Measurements from ENCODE around the gene CTRL. TPM values are rescaled to one million over a fixed set of nuclear protein-coding genes. Genes with fewer than 3 reads are reported as not detected.

CTRL gene
- total and polyA plus RNA-seq, 8 donors, result 0.50 to 7.1 (median 5.3) TPM; not detected in 1

- intact Hi-C loops (cut with DNase I), result no loop called here
- TF ChIP-seq CTCF (IDR thresholded peaks at IDR 0.05), result no peak
- peaks cover 0 to 18% of the 10 kb centered on the region in 2 donors for H3K36me3 ChIP-seq
- H3K27ac ChIP-seq, result peak overlapping the region; percentile 53 to 88
- no peaks in the 10 kb centered on the region for H3K9me3 ChIP-seq
- no peak for ATAC-seq
- H3K27me3 ChIP-seq, result no peaks in the 10 kb centered on the region
- DNase-seq, result no peak
- H3K4me3 ChIP-seq, result peak overlapping the region in 1 of 2 donors; percentile 81
- H3K4me1 ChIP-seq, result peaks cover 23 to 74% of the 10 kb centered on the region in 2 donors
Measured at GRCh38 chr16:67965668-67966548, 34.2 kb upstream of the CTRL start.

- no peak for ATAC-seq
- peaks cover 32 to 87% of the 10 kb centered on the region in 2 donors for H3K4me1 ChIP-seq
- no peak for TF ChIP-seq CTCF (IDR thresholded peaks at IDR 0.05)
- H3K9me3 ChIP-seq, result no peaks in the 10 kb centered on the region
- intact Hi-C loops (cut with DNase I), result no loop called here
- no peak overlapping the region for H3K4me3 ChIP-seq
- peak overlapping the region; percentile 13 to 26 for H3K27ac ChIP-seq
- no peaks in the 10 kb centered on the region for H3K27me3 ChIP-seq
- no peak for DNase-seq
- peaks cover 0 to 31% of the 10 kb centered on the region in 2 donors for H3K36me3 ChIP-seq
Measured at GRCh38 chr16:67964477-67965131, 32.9 kb upstream of the CTRL start.

GRCh38 chr16:67963662-67964321 lies 32.1 kb upstream of the CTRL start:
- peaks cover 0 to 39% of the 10 kb centered on the region in 2 donors for H3K36me3 ChIP-seq
- DNase-seq (peak in 1 of 4 donors; percentile 79), ATAC-seq (no peak)
- intact Hi-C loops (cut with DNase I), result no loop called here
- no peaks in the 10 kb centered on the region for H3K9me3 ChIP-seq
- H3K4me1 ChIP-seq, result peaks cover 34 to 87% of the 10 kb centered on the region in 2 donors
- TF ChIP-seq CTCF (IDR thresholded peaks at IDR 0.05), result no peak
- no peaks in the 10 kb centered on the region for H3K27me3 ChIP-seq
- H3K27ac ChIP-seq, result peak overlapping the region; percentile 26 to 39
- peak overlapping the region in 1 of 2 donors; percentile 20 for H3K4me3 ChIP-seq

GRCh38 chr16:67963292-67963661 lies 31.6 kb upstream of the CTRL start:
- DNase-seq (no peak), ATAC-seq (no peak)
- TF ChIP-seq CTCF (IDR thresholded peaks at IDR 0.05), result no peak
- Histone ChIP-seq H3K4me3 (no peak overlapping the region), H3K4me1 (peaks cover 34 to 89% of the 10 kb centered on the region in 2 donors), H3K36me3 (peaks cover 0 to 44% of the 10 kb centered on the region in 2 donors), H3K9me3 (no peaks in the 10 kb centered on the region), H3K27ac (peak overlapping the region in 1 of 2 donors; percentile 39), H3K27me3 (no peaks in the 10 kb centered on the region)
- intact Hi-C loops (cut with DNase I), result no loop called here
